Ovary (tissue), 3 donors: ENCODE data around the gene SLC16A10.

Experiments used
- EP300 ChIP-seq: sonication (generic); formaldehyde crosslinking; IDR thresholded peaks from one replicate; pipeline ENCODE4 v1.6.1; 2017; ENCODE audit warnings: antibody characterized with exemption
- POLR2A ChIP-seq: fragments of 450-650 bp; IDR thresholded peaks from one replicate; pipeline ENCODE4 v1.6.1; 2017; ENCODE audit warnings: antibody characterized with exemption, mild to moderate bottlenecking, moderate library complexity
- TF ChIP-seq, protein P1 (sequence below), 3 donors: fragments of 450-650 bp in 2 of 3; fragments of 200-600 bp in 1 of 3; IDR thresholded peaks; one replicate each; pipeline versions ENCODE4 v1.5.1 to v1.8.0; 2016 to 2022; ENCODE audit warnings: antibody characterized with exemption in 3 of 3, mild to moderate bottlenecking in 1 of 3
- donor health status: DM: no; HTN: no; CAD: no.

GRCh38 chr6:111119571-111120329 is 32.4 kb downstream of the SLC16A10 start:
- TF ChIP-seq, protein P1, sequence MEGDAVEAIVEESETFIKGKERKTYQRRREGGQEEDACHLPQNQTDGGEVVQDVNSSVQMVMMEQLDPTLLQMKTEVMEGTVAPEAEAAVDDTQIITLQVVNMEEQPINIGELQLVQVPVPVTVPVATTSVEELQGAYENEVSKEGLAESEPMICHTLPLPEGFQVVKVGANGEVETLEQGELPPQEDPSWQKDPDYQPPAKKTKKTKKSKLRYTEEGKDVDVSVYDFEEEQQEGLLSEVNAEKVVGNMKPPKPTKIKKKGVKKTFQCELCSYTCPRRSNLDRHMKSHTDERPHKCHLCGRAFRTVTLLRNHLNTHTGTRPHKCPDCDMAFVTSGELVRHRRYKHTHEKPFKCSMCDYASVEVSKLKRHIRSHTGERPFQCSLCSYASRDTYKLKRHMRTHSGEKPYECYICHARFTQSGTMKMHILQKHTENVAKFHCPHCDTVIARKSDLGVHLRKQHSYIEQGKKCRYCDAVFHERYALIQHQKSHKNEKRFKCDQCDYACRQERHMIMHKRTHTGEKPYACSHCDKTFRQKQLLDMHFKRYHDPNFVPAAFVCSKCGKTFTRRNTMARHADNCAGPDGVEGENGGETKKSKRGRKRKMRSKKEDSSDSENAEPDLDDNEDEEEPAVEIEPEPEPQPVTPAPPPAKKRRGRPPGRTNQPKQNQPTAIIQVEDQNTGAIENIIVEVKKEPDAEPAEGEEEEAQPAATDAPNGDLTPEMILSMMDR (IDR thresholded peaks at IDR 0.05) = no peak
- TF ChIP-seq POLR2A = no peak
- TF ChIP-seq EP300 = no peak
